MM.1S (cell line): ENCODE results near the gene TIMM50.

Source experiments
- EZH2phosphoT487 ChIP-seq: fragments of 300-600 bp; sonication (generic); IDR thresholded peaks from 2 replicates; pipeline ENCODE4 v1.6.1; 2018; ENCODE audit warnings: antibody characterized with exemption, low read length
- TF ChIP-seq, protein P1 (sequence below): fragments of 300-600 bp; sonication (generic); IDR thresholded peaks from 2 replicates; pipeline ENCODE4 v1.5.1; 2016; ENCODE audit warnings: antibody characterized with exemption, low read length, mixed read lengths

DNA sequence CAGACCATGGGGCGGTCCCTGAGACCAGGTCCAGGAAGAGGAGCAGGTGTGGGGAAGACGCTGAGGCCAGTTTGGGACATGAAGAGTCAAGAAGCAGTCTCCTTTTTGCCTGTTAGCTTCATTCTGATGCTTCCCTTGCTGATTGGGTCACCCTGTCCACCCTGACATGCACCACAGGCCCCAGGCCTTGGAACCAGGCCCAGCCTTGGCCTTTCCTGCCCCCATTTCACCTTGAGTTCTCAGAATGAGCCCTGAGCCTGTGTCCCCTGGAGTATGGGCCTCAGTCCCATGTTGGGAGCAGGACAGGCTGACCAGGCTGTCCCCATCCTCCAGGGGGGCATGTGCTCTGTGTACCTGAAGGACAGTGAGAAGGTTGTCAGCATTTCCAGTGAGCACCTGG lies 4.9 kb upstream of the TIMM50 start:
- TF ChIP-seq, protein P1, sequence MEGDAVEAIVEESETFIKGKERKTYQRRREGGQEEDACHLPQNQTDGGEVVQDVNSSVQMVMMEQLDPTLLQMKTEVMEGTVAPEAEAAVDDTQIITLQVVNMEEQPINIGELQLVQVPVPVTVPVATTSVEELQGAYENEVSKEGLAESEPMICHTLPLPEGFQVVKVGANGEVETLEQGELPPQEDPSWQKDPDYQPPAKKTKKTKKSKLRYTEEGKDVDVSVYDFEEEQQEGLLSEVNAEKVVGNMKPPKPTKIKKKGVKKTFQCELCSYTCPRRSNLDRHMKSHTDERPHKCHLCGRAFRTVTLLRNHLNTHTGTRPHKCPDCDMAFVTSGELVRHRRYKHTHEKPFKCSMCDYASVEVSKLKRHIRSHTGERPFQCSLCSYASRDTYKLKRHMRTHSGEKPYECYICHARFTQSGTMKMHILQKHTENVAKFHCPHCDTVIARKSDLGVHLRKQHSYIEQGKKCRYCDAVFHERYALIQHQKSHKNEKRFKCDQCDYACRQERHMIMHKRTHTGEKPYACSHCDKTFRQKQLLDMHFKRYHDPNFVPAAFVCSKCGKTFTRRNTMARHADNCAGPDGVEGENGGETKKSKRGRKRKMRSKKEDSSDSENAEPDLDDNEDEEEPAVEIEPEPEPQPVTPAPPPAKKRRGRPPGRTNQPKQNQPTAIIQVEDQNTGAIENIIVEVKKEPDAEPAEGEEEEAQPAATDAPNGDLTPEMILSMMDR: no peak
- no peak for TF ChIP-seq EZH2phosphoT487
